PC-3 (cell line): ENCODE measurements around the gene DHDH. TPM values are rescaled to one million over a fixed set of nuclear protein-coding genes. Genes with fewer than 3 reads are reported as not detected.

ENCODE experiments used
- ATAC-seq: fragments of 200-7000 bp; cut with Tn5 transposase; 2 replicates; pipeline ENCODE4 v1.9.1; 2020; ENCODE audit warnings: mild to moderate bottlenecking, moderate library complexity
- BruUV-seq: library from RNA; stranded (reverse); fragments of 400-500 nt; replicated peaks from 2 replicates; lab custom pipeline; 2021; lab: Mats Ljungman, UMichigan
- CTCF ChIA-PET: fragments of 300-600 bp; sonication (Branson Sonifier 250); formaldehyde crosslinking; loops from one replicate; lab custom pipeline; 2022; ENCODE audit warnings: antibody characterized with exemption; lab: Charles Lee
- POLR2A ChIA-PET: fragments of 300-600 bp; sonication (Branson Sonifier 250); formaldehyde crosslinking; loops from one replicate; lab custom pipeline; 2022; ENCODE audit warnings: antibody characterized with exemption; ENCODE audit not compliant: unreplicated experiment; lab: Charles Lee
- DNase-seq: peaks from one replicate; pipeline ENCODE4 v3.0.0-alpha.2; 2015
- H2AFZ ChIP-seq: fragments of 300-600 bp; sonication (generic); 2 replicates; pipeline ENCODE4 v1.6.0; 2016; ENCODE audit warnings: antibody characterized with exemption, low read length
- H3F3A ChIP-seq: fragments of 300-600 bp; sonication (generic); one replicate; pipeline ENCODE4 v1.6.0; 2017; ENCODE audit warnings: antibody characterized with exemption, low read length, control low read depth, mild to moderate bottlenecking; ENCODE audit not compliant: unreplicated experiment
- H3K27ac ChIP-seq: fragments of 300-600 bp; sonication (generic); 2 replicates; pipeline ENCODE4 v1.5.1; 2016; ENCODE audit warnings: mild to moderate bottlenecking, low read length
- H3K27me3 ChIP-seq: fragments of 300-600 bp; sonication (generic); 2 replicates; pipeline ENCODE4 v1.6.1; 2016; ENCODE audit warnings: low read length, mixed read lengths
- H3K36me3 ChIP-seq: fragments of 300-600 bp; sonication (generic); 2 replicates; pipeline ENCODE4 v1.6.1; 2016; ENCODE audit warnings: low read depth, mixed run types, low read length, mixed read lengths
- H3K4me1 ChIP-seq: fragments of 300-600 bp; sonication (generic); 2 replicates; pipeline ENCODE4 v1.5.1; 2016; ENCODE audit warnings: low read length; ENCODE audit not compliant: insufficient read depth
- H3K4me2 ChIP-seq: fragments of 300-600 bp; sonication (generic); 2 replicates; pipeline ENCODE4 v1.6.0; 2016; ENCODE audit warnings: low read length
- H3K4me3 ChIP-seq: fragments of 300-600 bp; sonication (generic); 2 replicates; pipeline ENCODE4 v1.5.1; 2016; ENCODE audit warnings: mild to moderate bottlenecking, low read length, mixed read lengths
- H3K79me2 ChIP-seq: fragments of 300-600 bp; sonication (generic); 2 replicates; pipeline ENCODE4 v1.6.1; 2017; ENCODE audit warnings: low read length, mixed read lengths
- H3K9ac ChIP-seq: fragments of 300-600 bp; sonication (generic); 2 replicates; pipeline ENCODE4 v1.6.0; 2016; ENCODE audit warnings: mild to moderate bottlenecking, low read length
- H3K9me2 ChIP-seq: fragments of 300-600 bp; sonication (generic); replicated peaks from 2 replicates; pipeline ENCODE4 v1.6.1; 2016; ENCODE audit warnings: mixed run types, low read length, mixed read lengths
- H3K9me3 ChIP-seq: fragments of 300-600 bp; sonication (generic); 2 replicates; pipeline ENCODE4 v1.6.1; 2016; ENCODE audit warnings: low read length, mixed read lengths
- H4K20me1 ChIP-seq: fragments of 300-600 bp; sonication (generic); 2 replicates; pipeline ENCODE4 v1.6.1; 2016; ENCODE audit warnings: low read length, mixed read lengths
- EZH2 ChIP-seq: fragments of 300-600 bp; sonication (generic); IDR thresholded peaks from one replicate; pipeline ENCODE4 v1.6.1; 2017; ENCODE audit warnings: antibody characterized with exemption, mild to moderate bottlenecking, low read length; ENCODE audit not compliant: unreplicated experiment
- EZH2phosphoT487 ChIP-seq: fragments of 300-600 bp; sonication (generic); IDR thresholded peaks from 2 replicates; pipeline ENCODE4 v1.6.1; 2018; ENCODE audit warnings: mild to moderate bottlenecking, antibody characterized with exemption, low read length, borderline replicate concordance
- intact Hi-C: fragments of 100-400 bp; cut with micrococcal nuclease; formaldehyde crosslinking; loops from 2 replicates; pipeline ENCODE4 v1.9.0; 2023
- total RNA-seq: library from RNA; depleted of rRNA; stranded (reverse); fragments of >200 nt; gene quantifications from 2 replicates; pipeline ENCODE4 v1.2.3, GENCODE V29; 2014
- TF ChIP-seq, protein P1 (sequence below): fragments of 300-600 bp; sonication (generic); conservative IDR thresholded peaks from 2 replicates; pipeline ENCODE4 v1.5.1; 2017; ENCODE audit warnings: antibody characterized with exemption, low read depth, mild to moderate bottlenecking, low read length

DHDH gene
- total RNA-seq, 1 experiment from 2014 or later, result 1.8 TPM

DNA sequence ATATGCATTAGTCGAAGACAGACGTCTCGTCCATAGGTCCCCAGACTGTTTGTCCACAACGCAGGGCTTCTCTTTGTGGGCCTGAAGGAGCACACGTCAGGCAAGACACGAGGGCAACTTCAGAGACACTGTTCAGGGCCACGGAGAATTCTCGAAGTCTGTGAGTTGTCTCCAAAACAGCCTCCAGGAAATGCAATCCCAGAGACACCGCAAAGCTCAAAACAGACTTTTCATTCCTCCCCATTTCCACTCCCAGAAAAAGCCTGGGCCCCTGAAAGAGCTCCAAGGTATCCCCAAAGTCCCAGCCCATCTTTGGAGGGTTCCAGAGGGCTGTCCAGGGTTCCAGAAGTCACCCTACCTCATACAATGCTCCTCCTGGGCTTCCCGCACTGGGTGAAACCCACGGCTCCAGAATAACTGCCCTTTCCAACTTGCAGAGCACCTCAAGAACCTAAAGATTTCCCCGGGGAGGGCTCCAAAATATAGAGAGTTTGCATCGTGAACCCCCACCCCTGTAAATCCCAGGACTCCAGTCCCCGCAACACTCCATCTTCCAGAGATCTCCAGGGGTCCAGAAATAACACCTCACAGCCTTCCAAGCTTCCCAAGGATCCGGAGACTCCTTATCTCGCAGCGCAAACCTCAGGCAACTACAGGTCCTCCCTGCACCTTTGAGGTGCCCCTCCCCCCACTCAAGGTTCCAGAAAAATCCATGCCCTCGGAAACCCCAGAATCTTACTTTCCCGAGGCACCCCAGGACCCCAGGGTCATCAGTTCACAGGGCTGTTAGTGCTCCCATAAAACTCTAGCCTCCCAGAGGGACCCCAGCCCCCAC, 30.9 kb downstream of the DHDH start:
- no TSS peak for BruUV-seq
- intact Hi-C loops, result no loop called here
- Histone ChIP-seq H3K4me3 (no peak overlapping the region; the same call in 1 of the 2 replicates), H3K79me2 (peaks cover 14% of the 10 kb centered on the region), H3K27ac (peak overlapping the region; percentile 80), H4K20me1 (0 out of 2 replicates have a peak, but pooled peaks cover 5% of the 10 kb centered on the region), H3K9me2 (no peaks in the 10 kb centered on the region), H2AFZ (0 out of 2 replicates have a peak overlapping the region, but pooled peaks have one; percentile 3), H3K36me3 (peaks cover 7% of the 10 kb centered on the region; the same call in 1 of the 2 replicates), H3K4me2 (peak overlapping the region; percentile 40), H3F3A (peaks cover 5% of the 10 kb centered on the region), H3K9ac (peak overlapping the region; percentile 32), H3K9me3 (no peaks in the 10 kb centered on the region), H3K27me3 (no peaks in the 10 kb centered on the region), H3K4me1 (peaks cover 31% of the 10 kb centered on the region)
- ChIA-PET POLR2A (interaction anchor here (0.7 kb wide), 1 partner anchor 91 kb away, joined by 3 read pairs; no protein-coding TSS in a partner anchor), CTCF (no interaction called here)
- ATAC-seq (no peak), DNase-seq (no peak)
- TF ChIP-seq EZH2phosphoT487 (no peak), EZH2 (no peak)
- TF ChIP-seq, protein P1, sequence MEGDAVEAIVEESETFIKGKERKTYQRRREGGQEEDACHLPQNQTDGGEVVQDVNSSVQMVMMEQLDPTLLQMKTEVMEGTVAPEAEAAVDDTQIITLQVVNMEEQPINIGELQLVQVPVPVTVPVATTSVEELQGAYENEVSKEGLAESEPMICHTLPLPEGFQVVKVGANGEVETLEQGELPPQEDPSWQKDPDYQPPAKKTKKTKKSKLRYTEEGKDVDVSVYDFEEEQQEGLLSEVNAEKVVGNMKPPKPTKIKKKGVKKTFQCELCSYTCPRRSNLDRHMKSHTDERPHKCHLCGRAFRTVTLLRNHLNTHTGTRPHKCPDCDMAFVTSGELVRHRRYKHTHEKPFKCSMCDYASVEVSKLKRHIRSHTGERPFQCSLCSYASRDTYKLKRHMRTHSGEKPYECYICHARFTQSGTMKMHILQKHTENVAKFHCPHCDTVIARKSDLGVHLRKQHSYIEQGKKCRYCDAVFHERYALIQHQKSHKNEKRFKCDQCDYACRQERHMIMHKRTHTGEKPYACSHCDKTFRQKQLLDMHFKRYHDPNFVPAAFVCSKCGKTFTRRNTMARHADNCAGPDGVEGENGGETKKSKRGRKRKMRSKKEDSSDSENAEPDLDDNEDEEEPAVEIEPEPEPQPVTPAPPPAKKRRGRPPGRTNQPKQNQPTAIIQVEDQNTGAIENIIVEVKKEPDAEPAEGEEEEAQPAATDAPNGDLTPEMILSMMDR, result no peak

DNA sequence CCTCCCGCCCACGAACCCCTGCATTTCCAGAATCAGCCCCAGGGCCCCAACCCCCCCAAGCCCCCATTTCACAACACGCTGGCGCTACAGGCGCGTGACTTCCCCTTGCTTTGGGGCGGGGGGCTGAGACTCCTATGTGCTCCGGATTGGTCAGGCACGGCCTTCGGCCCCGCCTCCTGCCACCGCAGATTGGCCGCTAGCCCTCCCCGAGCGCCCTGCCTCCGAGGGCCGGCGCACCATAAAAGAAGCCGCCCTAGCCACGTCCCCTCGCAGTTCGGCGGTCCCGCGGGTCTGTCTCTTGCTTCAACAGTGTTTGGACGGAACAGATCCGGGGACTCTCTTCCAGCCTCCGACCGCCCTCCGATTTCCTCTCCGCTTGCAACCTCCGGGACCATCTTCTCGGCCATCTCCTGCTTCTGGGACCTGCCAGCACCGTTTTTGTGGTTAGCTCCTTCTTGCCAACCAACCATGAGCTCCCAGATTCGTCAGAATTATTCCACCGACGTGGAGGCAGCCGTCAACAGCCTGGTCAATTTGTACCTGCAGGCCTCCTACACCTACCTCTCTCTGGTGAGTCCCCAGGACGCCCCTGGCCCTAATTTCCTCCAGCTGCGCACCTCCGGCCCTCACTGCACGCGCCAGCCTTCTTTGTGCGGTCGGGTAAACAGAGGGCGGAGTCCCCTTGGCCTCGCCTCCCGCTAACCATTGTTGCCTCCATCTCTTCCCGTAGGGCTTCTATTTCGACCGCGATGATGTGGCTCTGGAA, 31.7 kb downstream of the DHDH start, which contains the start of gene FTL:
Gene FTL, plus strand, starts transcription at position 270 of the 766 bp plus-strand sequence. Its CDS starts 199 bp downstream, at position 469.
- Histone ChIP-seq H3K36me3 (peaks cover 7% of the 10 kb centered on the region; the same call in 1 of the 2 replicates), H3K27ac (peak within 1 kb of the TSS; percentile 80), H3K4me3 (peak within 1 kb of the TSS; percentile 81), H3K9me3 (no peaks in the 10 kb centered on the region), H3K27me3 (no peaks in the 10 kb centered on the region), H3K4me1 (peaks cover 31% of the 10 kb centered on the region), H3K4me2 (peak within 1 kb of the TSS; percentile 94), H3K79me2 (peaks cover 14% of the 10 kb centered on the region), H2AFZ (peak within 1 kb of the TSS; percentile 52; the same call in 1 of the 2 replicates), H3F3A (peaks cover 5% of the 10 kb centered on the region), H3K9me2 (no peaks in the 10 kb centered on the region), H4K20me1 (0 out of 2 replicates have a peak, but pooled peaks cover 5% of the 10 kb centered on the region), H3K9ac (peak within 1 kb of the TSS; percentile 66)
- BruUV-seq, result TSS peak; percentile 81
- ChIA-PET CTCF (no interaction called here), POLR2A (no interaction called here)
- intact Hi-C loops, result no loop called here
- TF ChIP-seq, protein P1, result no peak
- TF ChIP-seq EZH2phosphoT487 (no peak), EZH2 (no peak)
- ATAC-seq (peak; percentile 76), DNase-seq (peak; percentile 86)
